GM12874 (cell line): ENCODE results near the gene KL.

ENCODE experiments used
- TF ChIP-seq, protein P1 (sequence below): IDR thresholded peaks from 2 replicates; pipeline ENCODE4 v1.5.1; 2011; ENCODE audit warnings: low read depth, mild to moderate bottlenecking, control low read depth, low read length, moderate library complexity; ENCODE audit not compliant: insufficient read depth

The KL gene

DNA sequence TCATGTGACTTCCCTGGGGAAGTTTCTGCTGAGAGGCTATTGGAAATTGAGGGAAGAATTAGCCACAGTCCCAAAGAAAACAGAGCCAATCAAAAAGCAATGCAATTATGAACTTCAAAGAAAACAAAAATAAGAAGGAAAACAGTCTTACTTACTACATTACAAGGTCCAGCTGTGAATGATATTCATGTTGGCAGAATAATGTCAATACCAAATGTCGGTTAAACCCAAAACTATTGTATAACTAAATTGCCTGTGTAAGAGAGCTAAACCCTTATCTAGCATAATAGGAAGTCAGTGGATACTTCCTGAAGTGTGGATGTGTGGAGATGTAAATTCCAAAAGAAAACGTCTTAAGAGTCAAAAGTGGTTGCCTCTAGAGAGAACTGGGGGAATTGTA, 12.4 kb downstream of the KL start:
- TF ChIP-seq, protein P1, sequence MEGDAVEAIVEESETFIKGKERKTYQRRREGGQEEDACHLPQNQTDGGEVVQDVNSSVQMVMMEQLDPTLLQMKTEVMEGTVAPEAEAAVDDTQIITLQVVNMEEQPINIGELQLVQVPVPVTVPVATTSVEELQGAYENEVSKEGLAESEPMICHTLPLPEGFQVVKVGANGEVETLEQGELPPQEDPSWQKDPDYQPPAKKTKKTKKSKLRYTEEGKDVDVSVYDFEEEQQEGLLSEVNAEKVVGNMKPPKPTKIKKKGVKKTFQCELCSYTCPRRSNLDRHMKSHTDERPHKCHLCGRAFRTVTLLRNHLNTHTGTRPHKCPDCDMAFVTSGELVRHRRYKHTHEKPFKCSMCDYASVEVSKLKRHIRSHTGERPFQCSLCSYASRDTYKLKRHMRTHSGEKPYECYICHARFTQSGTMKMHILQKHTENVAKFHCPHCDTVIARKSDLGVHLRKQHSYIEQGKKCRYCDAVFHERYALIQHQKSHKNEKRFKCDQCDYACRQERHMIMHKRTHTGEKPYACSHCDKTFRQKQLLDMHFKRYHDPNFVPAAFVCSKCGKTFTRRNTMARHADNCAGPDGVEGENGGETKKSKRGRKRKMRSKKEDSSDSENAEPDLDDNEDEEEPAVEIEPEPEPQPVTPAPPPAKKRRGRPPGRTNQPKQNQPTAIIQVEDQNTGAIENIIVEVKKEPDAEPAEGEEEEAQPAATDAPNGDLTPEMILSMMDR: no peak

DNA sequence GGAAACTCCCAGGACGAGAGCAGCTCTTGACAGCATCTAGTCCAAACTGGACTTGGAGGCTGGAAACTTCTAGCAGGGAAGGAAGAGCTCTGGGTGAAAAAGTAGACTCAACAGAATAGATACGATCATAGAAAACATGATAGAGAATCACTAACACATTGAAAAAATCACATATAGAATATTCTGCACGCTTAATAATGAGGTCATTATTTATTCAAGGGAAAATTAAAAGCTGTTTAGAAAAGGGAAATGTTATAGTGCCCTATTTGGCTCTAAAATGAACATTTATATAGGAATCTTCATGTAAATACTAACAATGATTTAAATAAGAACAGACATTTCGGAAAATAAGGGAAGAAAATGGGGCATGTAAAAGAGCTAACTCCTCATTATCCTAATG, 15.1 kb downstream of the KL start:
- TF ChIP-seq, protein P1: no peak

DNA sequence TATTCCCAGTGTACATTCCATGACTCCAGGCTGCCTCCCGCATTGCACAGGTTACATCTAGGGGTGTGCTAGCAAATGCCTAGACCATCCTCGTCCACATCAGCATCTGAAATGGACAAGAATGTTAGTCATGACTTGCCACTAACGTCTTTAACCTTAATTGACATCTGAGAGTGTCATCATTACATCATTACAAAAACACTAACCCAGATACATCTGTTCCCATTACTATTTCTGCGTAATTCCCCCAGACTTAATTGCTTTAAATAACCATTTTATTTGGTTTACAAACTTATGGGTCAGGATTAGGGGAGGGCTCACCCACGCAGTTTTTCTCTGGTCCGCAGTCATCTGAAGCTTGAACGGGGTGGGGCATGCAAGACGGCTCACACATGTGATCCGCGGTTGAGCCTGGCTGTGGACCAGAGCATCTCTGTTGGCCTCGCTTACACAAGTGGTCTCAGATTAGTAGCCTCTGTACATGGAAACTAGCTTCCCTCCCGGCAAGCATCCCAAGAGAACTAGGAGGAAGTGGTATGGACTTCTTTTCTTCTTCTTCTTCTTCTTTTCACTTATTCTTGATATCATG, 15.9 kb downstream of the KL start:
- TF ChIP-seq, protein P1: no peak

DNA sequence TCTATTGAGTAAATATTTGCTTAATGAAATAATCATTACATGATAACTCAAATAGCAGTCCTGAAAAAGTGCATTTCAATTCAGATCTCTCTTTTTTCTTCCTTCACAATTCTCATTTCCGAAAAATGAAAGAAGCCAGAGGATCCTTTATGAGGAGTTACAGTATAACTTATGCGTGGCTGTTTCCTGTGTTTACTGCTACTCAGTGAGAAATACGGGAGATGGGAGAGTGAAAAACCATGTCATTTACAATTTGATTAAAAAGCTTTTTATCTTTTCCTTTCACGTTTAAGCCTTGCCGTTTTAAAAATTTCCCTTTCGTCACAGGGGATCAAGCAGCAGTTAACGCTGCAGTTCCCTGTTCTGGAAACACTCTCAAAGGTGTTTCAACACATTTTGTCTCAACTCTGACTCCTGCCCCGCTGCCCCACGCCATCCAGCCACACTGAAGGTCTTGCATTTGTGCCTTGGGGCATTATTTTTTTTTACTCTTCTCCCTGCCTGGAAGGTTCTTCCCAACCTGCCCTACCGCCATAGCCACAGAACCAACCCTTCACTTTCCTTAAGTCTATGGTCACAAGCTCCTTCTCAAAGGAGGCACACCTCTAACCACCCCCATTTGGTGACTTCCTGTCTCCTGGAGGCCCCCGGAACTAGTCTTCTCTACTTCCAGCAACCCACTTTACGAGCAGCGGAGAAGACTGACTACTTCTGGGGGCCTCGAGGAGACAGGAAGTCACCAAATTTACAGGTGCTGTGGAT, 17.0 kb downstream of the KL start:
- TF ChIP-seq, protein P1: no peak

DNA sequence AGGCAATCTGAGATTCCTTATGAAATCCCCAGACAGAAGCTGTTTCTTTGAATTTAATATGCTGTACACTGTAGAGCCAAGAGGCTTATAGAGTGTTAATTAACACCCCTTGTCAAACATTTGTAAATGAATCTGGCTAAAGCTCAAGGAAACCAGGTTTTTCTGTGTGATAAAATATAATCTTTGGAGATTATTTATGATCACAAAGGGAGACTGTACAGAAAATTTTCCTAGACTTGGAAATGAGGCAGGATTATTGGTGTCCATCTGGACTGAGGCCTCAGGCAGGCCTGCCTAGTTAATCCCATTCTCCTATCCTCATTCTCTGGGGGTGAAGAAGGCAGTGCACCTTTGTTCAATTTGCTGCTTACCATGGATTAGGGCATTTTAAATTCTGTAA, 17.8 kb downstream of the KL start:
- TF ChIP-seq, protein P1: no peak

DNA sequence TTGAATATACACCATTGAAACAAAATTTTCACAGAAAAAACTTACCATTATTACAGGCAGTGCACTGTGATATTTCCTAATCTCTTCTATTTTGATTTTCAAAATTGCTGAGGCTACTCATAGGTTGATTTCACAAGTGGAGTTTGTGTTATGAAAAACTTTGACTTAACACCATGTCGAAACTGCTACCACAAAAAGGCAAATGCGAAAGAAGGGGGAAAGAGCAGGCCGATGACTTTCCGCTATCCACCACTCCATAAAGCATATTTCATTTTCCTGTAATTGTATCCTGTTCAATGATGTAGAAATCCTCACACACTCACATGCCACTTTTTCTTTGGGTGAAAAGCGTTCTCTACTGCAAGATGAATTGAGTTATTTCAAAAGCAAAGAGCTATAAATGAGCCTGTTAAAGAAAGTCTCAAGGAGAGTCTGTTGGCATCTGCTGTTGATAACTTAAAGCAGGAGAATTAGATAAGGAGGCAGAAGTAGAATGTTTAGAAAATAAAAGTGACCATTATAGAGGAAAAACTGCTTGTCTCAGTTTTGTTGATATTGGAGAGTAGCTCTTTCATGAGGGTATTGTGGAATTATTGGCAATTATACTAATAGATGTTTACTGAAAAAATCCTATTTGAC, 18.8 kb downstream of the KL start:
- TF ChIP-seq, protein P1: no peak

DNA sequence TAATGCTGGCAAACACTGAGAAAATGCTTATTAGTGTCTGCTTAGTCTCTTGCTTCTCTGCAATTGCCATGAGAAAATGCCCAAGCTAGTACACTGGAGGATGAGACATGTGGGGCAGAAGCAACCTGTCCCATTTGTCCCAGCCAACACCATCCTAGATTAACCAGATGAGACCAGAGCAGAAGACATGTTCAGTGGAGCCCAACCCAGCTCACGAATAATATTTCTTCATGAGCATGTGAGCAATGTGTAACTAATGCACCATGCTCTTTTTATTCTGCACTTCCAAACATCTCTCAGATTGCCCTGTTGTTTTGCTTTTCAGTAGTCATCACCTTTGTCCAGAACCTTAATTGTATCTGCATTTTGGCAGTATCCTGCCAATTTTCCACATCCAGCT, 21.4 kb downstream of the KL start:
- TF ChIP-seq, protein P1: no peak
